Measurements from ENCODE around the gene MAP7D3.

MAP7D3 gene

GRCh38 chrX:136227948-136228838, 23.0 kb downstream of the MAP7D3 start:
- no peak for TF ChIP-seq Cebpa-rat (IDR thresholded peaks at IDR 0.05)
- peak overlapping the region in 2 of 10 experiments; percentile 8 to 13; a peak in 1 of 20 replicates for H3K4me3 ChIP-seq
- peak overlapping the region; percentile 4 to 56 (median 46); a peak in 20 of 22 replicates for H3K4me2 ChIP-seq
- H3K27ac ChIP-seq: peak overlapping the region in 8 of 11 experiments; percentile 0 to 49 (median 32); a peak in 11 of 22 replicates
- peaks cover 8 to 20% (median 14%) of the 10 kb centered on the region in 10 experiments; a peak in 19 of 20 replicates for H3K4me1 ChIP-seq
- no peaks in the 10 kb centered on the region for H3K9me3 ChIP-seq (replicated peaks in 1 of 11)
- H4K20me1 ChIP-seq: peaks cover 0 to 6% (median 0%) of the 10 kb centered on the region in 11 experiments; a peak in 3 of 22 replicates
- H3K9ac ChIP-seq: no peak overlapping the region; a peak in 1 of 22 replicates
- peaks cover 85 to 99% (median 96%) of the 10 kb centered on the region in 11 experiments for H3K27me3 ChIP-seq
- peaks cover 34 to 85% (median 58%) of the 10 kb centered on the region in 11 experiments for H3K36me3 ChIP-seq

DNA sequence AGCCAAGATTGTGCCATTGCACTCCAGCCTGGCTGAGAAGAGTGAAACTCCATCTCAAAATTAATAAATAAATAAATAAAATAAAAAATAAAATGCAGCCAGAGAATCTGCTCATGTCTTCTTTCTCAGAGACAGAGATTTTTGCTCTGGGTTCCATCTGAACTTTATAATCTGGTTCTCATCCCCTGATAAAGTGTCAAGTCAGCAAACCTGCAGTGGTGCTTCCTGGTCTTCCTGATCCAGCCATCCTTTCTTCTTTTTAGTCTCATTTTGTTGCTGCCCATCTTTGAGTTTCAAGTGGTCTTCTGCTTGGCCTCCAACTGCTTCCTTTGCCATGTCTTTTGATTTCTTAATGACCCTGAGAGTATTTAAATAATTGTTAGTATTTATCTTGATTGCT, 24.1 kb downstream of the MAP7D3 start:
- no peak overlapping the region for H3K9ac ChIP-seq
- H3K27ac ChIP-seq: no peak overlapping the region
- H3K36me3 ChIP-seq: peaks cover 36 to 85% (median 68%) of the 10 kb centered on the region in 11 experiments
- no peaks in the 10 kb centered on the region for H3K9me3 ChIP-seq (replicated peaks in 1 of 11)
- peaks cover 0 to 6% (median 0%) of the 10 kb centered on the region in 11 experiments; a peak in 3 of 22 replicates for H4K20me1 ChIP-seq
- no peak overlapping the region for H3K4me2 ChIP-seq
- peaks cover 89 to 99% (median 98%) of the 10 kb centered on the region in 11 experiments for H3K27me3 ChIP-seq
- peaks cover 8 to 20% (median 14%) of the 10 kb centered on the region in 10 experiments; a peak in 19 of 20 replicates for H3K4me1 ChIP-seq
- no peak for TF ChIP-seq Cebpa-rat (IDR thresholded peaks at IDR 0.05)
- H3K4me3 ChIP-seq: no peak overlapping the region

DNA sequence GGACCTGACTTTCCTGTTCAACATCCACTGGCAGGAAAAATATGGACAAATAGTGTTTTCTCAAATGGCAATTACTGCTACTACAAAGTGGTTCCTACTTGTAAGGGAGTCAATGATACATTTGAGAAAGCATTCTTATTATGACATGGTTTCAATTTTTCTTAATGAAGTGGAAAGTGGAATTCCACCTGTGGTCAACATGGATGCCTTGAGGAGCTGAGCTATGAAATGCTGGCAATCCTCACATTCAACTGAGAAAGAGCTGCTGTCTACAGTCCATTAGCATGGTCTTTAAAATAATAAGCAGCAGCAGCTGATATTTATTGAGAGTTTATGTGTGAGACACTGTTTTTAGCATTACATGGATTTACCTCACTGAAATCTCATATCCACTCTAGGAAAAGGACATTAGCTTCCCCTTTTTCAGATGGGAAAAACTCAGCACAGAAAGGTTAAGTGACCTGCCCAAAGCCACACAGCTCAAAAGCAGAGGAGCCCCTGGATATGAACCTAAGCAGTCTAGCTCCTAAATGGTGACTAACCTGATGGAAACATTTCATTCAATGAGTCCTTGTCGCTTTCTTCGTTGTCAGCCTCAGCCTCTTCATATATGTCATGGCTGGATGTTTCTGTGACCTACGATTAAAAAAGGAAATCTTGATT, 29.2 kb downstream of the MAP7D3 start:
- Histone ChIP-seq H3K4me2 (no peak overlapping the region), H3K27me3 (peaks cover 94 to 100% (median 100%) of the 10 kb centered on the region in 11 experiments), H3K9me3 (replicated peaks in 1 of 11) (no peaks in the 10 kb centered on the region), H3K9ac (no peak overlapping the region), H3K4me3 (no peak overlapping the region), H3K27ac (no peak overlapping the region), H4K20me1 (no peaks in the 10 kb centered on the region; a peak in 1 of 22 replicates), H3K4me1 (no peaks in the 10 kb centered on the region), H3K36me3 (peaks cover 64 to 100% (median 95%) of the 10 kb centered on the region in 11 experiments)
- no peak for TF ChIP-seq Cebpa-rat (IDR thresholded peaks at IDR 0.05)

DNA sequence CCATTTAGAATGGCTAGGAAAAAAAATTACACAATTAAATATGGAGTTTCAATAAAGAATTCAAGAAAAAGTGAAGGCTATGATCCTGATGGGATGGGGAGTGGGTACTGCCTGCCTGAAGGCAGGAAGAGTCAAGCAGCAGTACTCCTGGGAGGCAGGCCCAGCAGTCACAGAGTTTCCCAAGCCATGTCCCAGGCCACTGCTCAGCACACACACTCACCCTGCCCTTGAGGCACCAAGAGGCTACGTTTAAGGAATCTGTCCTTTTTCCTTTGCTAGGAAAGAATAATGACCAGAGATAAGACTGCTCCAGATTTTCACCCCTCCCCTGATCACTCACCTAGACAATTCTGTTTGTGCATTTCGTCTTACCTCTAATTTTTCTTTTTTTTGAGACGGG, 30.2 kb downstream of the MAP7D3 start:
- Histone ChIP-seq H3K9me3 (replicated peaks in 1 of 11) (no peaks in the 10 kb centered on the region), H3K4me3 (no peak overlapping the region), H3K27ac (no peak overlapping the region), H4K20me1 (no peaks in the 10 kb centered on the region; a peak in 1 of 22 replicates), H3K36me3 (peaks cover 60 to 100% (median 86%) of the 10 kb centered on the region in 11 experiments), H3K4me1 (no peaks in the 10 kb centered on the region), H3K9ac (no peak overlapping the region), H3K27me3 (peaks cover 99 to 100% (median 100%) of the 10 kb centered on the region in 11 experiments), H3K4me2 (no peak overlapping the region)
- no peak for TF ChIP-seq Cebpa-rat (IDR thresholded peaks at IDR 0.05)

GRCh38 chrX:136220540-136220939, 30.7 kb downstream of the MAP7D3 start:
- Histone ChIP-seq H3K36me3 (peaks cover 56 to 96% (median 82%) of the 10 kb centered on the region in 11 experiments), H3K27me3 (peaks cover 99 to 100% (median 100%) of the 10 kb centered on the region in 11 experiments), H3K27ac (no peak overlapping the region), H3K9ac (no peak overlapping the region), H4K20me1 (no peaks in the 10 kb centered on the region; a peak in 1 of 22 replicates), H3K9me3 (replicated peaks in 1 of 11) (no peaks in the 10 kb centered on the region), H3K4me1 (no peaks in the 10 kb centered on the region), H3K4me2 (no peak overlapping the region), H3K4me3 (no peak overlapping the region)
- no peak for TF ChIP-seq Cebpa-rat (IDR thresholded peaks at IDR 0.05)

DNA sequence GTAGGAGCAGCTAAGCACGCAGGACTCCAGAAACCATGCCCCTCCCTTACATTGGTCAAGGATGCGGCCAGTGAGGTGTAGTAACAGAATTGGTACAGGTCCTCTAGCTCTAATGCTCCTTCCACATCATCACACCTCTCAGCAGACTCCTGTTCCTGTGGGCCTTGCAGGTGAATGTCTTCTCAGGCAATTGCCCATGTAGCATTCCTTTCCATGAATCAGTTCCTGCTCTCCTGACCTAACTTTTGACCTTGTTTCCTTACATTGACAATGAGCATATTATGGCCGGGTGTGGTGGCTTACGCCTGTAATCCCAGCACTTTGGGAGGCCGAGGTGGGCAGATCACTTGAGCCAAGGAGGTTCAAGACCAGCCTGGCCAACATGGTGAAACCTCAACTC, 31.3 kb downstream of the MAP7D3 start:
- Histone ChIP-seq H3K4me1 (peaks cover 0 to 3% (median under 1%) of the 10 kb centered on the region in 10 experiments; a peak in 6 of 20 replicates), H4K20me1 (peaks cover 0 to 3% (median 0%) of the 10 kb centered on the region in 11 experiments; a peak in 2 of 22 replicates), H3K27me3 (peaks cover 98 to 100% (median 100%) of the 10 kb centered on the region in 11 experiments), H3K9me3 (replicated peaks in 1 of 11) (no peaks in the 10 kb centered on the region), H3K4me3 (no peak overlapping the region), H3K36me3 (peaks cover 50 to 95% (median 80%) of the 10 kb centered on the region in 11 experiments), H3K4me2 (no peak overlapping the region), H3K9ac (no peak overlapping the region), H3K27ac (no peak overlapping the region)
- TF ChIP-seq Cebpa-rat (IDR thresholded peaks at IDR 0.05): no peak

GRCh38 chrX:136215559-136215958, 35.6 kb downstream of the MAP7D3 start:
- TF ChIP-seq Cebpa-rat (IDR thresholded peaks at IDR 0.05): no peak
- peaks cover 23 to 42% (median 42%) of the 10 kb centered on the region in 10 experiments for H3K4me1 ChIP-seq
- no peak overlapping the region for H3K4me2 ChIP-seq
- H3K36me3 ChIP-seq: peaks cover 23 to 53% (median 37%) of the 10 kb centered on the region in 11 experiments; a peak in 21 of 22 replicates
- no peak overlapping the region for H3K4me3 ChIP-seq
- H4K20me1 ChIP-seq: peaks cover 0 to 8% (median 0%) of the 10 kb centered on the region in 11 experiments; a peak in 2 of 22 replicates
- H3K27ac ChIP-seq: no peak overlapping the region
- no peaks in the 10 kb centered on the region; a peak in 1 of 22 replicates for H3K9me3 ChIP-seq (replicated peaks in 1 of 11)
- H3K9ac ChIP-seq: no peak overlapping the region
- peaks cover 96 to 100% (median 100%) of the 10 kb centered on the region in 11 experiments for H3K27me3 ChIP-seq

DNA sequence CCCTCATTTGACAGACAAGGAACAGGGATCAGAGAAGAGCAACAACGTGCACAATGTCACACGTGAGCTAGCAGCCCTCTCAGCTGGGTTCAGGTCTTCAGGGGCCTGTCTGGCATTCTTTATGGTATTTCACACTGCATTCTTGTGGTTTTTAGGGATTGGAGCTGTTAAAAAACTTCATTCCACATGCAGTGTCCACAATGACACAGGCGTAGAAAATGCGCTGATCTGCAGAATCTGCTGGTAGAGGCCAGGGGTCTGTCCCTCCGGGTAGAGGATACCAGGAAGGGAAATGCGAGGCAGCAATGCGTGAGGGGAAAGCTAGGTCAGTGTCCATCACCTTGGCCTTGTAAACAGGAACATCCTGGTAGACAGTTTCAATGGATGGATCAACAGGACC, 36.6 kb downstream of the MAP7D3 start:
- no peak for TF ChIP-seq Cebpa-rat (IDR thresholded peaks at IDR 0.05)
- Histone ChIP-seq H3K27ac (0 out of 22 replicates have a peak overlapping the region, but pooled peaks of 2 of the 11 experiments have one; percentile 3 to 11), H3K36me3 (peaks cover 13 to 43% (median 27%) of the 10 kb centered on the region in 11 experiments; a peak in 19 of 22 replicates), H3K4me1 (peaks cover 29 to 52% (median 49%) of the 10 kb centered on the region in 10 experiments), H3K27me3 (peaks cover 96 to 100% (median 100%) of the 10 kb centered on the region in 11 experiments), H3K9me3 (replicated peaks in 1 of 11) (no peaks in the 10 kb centered on the region; a peak in 1 of 22 replicates), H3K4me3 (no peak overlapping the region), H3K9ac (no peak overlapping the region), H4K20me1 (peaks cover 0 to 8% (median 0%) of the 10 kb centered on the region in 11 experiments; a peak in 2 of 22 replicates), H3K4me2 (peak overlapping the region in 7 of 11 experiments; percentile 7 to 42 (median 19); a peak in 9 of 22 replicates)
